NCI-H524 treated with DMSO at 0.1 percent for 48 hours (cell line): ENCODE results near the gene GLP1R.

Source experiments
- DNase-seq: peaks from one replicate; lab custom pipeline; 2025; lab: John Stamatoyannopoulos, UW

The GLP1R gene

GRCh38 chr6:39062014-39062740 lies 13.6 kb downstream of the GLP1R start:
- DNase-seq: no peak

DNA sequence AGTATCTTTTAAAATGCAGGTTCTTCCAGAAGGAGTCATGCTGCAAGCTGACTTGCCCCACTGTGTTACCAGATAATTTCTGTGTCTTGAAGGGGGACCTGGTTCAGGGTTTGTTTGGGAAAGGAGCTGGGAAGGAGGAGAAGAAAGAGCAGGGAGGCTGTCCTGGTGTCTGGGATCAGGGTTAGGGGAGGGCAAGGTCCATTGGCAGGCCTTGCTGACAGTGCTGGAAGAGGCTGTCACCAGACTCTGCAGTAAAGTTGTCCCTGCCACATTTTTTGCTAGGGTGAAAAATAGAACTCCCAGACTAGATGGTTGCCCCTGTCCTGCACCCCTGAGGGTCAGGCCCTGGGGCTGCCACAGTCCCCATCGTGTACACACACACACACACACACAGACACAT lies 14.9 kb downstream of the GLP1R start:
- no peak for DNase-seq

DNA sequence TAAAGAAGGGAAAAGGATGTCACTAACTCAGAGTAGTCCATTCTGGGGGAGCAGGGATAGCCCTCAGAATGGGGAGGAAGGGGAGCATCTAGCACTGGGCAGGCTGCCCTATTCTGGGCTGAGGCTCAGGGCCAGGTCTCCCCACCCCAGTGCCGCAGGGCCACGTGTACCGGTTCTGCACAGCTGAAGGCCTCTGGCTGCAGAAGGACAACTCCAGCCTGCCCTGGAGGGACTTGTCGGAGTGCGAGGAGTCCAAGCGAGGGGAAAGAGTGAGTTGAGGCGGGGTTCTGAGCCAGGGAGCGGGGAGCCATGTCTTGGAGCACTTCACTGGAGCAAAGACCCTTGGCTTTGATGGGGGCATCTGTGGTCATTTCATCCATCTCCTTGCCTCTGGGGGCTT lies 17.0 kb downstream of the GLP1R start:
- no peak for DNase-seq

DNA sequence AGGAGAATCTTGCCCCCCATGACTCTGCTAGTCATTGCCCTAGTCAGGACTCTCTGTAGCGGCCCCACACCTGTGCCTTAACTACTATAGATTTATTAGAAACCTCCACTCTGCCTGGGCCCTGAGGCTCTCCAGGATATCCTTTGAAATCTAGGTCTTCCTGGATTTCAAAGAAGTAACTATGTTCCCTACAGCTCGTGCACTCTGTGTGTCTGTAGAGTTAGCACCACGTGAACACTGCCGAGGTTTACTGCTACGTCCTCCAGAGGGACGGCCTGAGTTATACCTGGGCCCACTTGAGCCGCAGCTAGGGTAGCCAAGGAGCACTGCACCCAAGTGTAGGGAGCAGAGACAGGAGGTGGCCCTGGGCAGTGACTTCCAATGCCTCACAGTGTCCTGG lies 19.8 kb downstream of the GLP1R start:
- DNase-seq: no peak

- no peak for DNase-seq
These were observed 24.2 kb downstream of the GLP1R start for GRCh38 chr6:39072830-39073229.

DNA sequence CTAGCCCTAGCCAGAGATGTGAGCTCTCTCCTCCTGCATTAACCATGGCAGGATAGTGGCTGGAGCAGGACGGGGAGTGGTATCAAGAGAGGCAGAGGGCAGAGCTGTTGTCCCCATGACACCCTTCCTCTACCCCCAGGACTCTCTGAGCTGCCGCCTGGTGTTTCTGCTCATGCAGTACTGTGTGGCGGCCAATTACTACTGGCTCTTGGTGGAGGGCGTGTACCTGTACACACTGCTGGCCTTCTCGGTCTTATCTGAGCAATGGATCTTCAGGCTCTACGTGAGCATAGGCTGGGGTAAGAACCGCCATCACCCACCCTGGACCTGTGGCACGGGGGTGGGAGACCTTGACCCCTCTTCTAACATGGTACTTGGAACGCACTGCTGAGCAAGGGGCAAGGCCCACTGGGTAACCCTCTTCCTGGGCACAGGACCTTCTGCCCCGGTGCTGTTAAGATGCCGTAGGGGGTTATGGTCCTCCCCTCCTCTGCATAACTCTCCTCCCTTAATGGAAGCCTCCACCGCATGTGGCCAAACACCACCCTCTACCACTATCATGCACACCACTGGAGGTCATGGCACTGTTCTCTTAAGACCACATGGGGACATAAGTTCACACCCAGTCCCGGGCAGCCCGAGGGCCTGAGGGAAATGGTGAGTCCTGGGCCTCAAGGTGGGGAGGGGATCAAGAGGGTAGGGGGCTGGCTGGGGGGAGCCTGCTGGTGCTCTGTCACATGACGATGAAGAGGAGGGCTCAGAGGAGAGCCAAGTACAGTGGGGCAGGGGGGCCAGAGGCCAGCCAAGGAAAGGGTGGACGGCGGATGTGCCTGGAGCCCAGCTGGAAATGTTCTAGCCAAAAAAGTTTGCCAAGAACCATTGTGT lies 25.1 kb downstream of the GLP1R start:
- no peak for DNase-seq

DNA sequence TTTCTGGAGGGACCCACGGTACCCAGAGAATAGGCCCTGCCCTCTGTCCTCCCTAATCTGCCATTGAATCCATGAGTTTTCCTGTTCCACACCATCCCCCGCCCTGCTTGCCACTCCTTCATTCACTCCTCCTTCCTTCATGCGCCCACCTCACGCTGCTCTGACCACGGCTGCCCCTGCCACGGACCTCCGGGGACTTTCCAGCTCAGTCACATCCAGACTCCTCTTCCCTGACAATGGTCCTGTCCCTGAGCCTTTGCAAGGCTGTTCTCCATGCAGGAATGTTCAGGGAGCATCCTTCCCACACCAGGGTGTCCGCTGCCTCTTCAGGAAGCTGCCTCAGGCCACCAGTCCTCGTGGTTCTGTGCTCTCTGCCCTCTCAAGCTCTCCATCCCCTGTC lies 25.9 kb downstream of the GLP1R start:
- DNase-seq: no peak

- no peak for DNase-seq
These were observed 26.6 kb downstream of the GLP1R start for GRCh38 chr6:39075010-39075686.

GRCh38 chr6:39075807-39076622 lies 27.4 kb downstream of the GLP1R start:
- DNase-seq: no peak

GRCh38 chr6:39076623-39077535 lies 28.3 kb downstream of the GLP1R start:
- no peak for DNase-seq

DNA sequence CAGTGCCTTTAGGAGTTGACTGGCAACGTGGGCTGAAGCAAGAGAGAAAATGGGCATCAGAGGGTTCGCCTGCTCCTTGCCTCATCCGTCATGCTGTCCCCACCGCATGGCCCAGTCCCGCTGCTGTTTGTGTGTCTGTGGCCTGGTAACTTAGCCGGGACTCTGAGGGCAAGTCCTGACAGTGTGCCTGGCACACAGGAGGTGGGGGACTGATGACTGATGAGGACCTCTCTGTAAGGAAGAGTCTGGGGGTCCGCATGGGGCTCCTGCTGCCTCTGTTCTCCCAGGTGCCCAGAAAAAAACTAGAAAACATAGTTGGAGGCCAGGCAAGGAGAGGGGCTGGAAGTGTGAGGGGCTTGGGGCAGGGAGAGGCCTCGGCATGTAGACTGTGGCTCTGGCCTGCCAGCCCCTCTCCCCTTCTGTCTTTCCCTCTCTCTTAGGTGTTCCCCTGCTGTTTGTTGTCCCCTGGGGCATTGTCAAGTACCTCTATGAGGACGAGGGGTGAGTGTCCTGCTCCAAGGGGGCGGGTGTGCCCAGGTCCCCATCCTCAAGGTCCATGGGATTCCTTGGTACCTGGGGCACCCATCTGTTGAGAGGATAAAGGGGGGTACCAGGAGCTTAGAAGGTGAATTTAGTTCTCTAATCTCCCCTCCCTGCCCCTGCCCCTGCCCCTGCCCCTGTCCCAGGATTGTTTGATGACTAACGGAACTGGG lies 29.5 kb downstream of the GLP1R start:
- DNase-seq: no peak

GRCh38 chr6:39078695-39079094 lies 30.1 kb downstream of the GLP1R start:
- no peak for DNase-seq

GRCh38 chr6:39079197-39080125 lies 30.9 kb downstream of the GLP1R start:
- DNase-seq: no peak

DNA sequence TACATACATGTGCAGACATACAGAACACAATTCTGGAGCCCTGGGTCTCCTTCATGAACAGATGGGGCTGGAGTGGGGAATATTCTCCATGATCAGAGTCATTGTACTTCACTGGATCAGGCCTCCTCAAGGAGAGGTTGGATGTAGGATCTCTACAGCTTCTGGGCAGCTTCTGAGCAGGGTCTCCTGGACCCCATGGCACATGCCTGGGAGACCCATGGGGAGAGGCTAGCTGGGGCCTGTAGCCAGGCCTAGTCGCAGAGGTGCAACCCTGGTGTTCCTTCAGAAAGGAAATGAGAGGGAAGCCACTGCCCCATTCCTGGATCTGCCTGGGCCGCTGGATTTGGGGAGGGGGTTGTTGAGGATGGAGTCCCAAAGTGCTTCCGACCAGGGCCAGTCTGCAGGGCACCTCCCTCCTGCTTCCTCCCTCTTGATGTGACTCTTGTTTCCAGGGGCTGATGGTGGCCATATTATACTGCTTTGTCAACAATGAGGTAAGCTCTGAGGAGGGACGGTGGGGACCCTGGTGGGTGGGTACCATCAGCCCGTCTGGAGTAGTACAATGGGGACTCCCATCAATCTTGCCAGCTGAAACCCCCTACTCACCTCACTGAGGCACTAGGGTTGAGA lies 31.8 kb downstream of the GLP1R start:
- DNase-seq: no peak

DNA sequence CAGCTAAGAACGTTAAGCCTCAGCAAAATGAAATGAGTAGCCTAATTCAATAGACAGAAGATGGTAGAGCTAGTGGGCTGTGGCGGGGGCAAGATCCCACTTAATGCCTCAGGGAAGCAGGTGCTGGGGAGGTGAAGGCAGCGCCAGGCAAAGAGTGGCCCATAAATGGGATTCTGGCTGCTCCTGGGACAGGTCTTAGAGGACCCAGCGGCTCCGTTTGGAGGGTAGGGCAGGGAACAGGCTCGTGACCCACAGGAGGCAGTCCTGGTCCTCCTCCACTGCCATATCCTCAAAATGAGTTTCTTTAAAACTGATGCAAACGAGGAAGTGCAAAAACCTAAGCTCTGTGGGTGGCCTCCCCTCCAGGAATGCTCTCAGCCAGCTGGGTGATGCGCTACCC lies 33.7 kb downstream of the GLP1R start:
- no peak for DNase-seq

DNA sequence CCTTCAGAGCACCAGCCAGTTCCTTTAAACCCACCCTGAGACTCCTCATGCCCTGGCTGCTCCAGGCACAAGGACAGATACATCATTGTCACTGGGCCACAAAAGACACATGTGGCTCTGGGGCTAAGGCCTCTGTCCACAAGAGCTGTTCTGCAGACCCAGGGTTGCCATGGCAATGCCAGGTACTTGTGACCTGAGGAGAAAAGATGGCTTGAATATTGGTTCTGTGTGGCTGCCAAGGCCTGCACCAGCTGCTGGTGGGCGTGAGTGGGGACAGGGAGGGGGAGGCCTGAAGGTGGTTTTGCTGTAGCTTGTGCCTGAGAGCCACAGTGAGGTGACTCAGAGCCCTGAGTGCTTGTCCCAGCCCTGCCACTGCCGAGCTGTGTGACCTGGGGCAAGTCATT lies 34.7 kb downstream of the GLP1R start:
- peak; percentile 28 for DNase-seq

DNA sequence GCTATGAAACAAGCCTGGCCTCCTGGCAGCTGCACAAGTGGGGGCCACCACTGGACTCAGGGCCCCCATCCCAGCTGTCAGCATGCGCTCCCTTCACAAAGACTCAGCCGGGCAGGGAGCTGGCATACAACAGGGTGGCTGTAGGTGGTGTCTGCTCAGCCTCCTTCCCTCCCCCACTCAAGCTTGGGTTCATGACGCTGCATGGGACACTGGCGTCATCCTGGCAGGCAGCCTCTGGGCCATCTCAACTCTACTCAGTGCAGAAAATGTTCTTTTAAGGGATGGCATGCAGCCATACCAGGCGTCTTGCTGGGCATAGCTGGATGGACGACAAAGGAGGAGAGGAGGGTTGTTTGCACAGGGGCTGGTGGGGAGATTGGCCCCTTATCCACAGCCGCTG lies 35.9 kb downstream of the GLP1R start:
- no peak for DNase-seq

- DNase-seq: no peak
These were observed 36.7 kb downstream of the GLP1R start for GRCh38 chr6:39085129-39085797.
